Astrocyte (in vitro differentiated cells and primary cell): Measurements from ENCODE around the gene GJB3.
"Not testable (repeated sequence)": the region's sequence is repeated elsewhere in the genome, so short reads cannot be mapped to it uniquely, and the experiment has no call there.

Source experiments
- EZH2 ChIP-seq: IDR thresholded peaks from 2 replicates; pipeline ENCODE4 v1.6.1; 2012; ENCODE audit warnings: mild to moderate bottlenecking, low read length, inconsistent platforms; ENCODE audit not compliant: insufficient read depth
- TF ChIP-seq, protein P1 (sequence below): IDR thresholded peaks from 2 replicates; pipeline ENCODE4 v1.5.1; 2011; ENCODE audit warnings: low read depth, mild to moderate bottlenecking, inconsistent platforms, low read length, moderate library complexity; ENCODE audit not compliant: insufficient read depth

DNA sequence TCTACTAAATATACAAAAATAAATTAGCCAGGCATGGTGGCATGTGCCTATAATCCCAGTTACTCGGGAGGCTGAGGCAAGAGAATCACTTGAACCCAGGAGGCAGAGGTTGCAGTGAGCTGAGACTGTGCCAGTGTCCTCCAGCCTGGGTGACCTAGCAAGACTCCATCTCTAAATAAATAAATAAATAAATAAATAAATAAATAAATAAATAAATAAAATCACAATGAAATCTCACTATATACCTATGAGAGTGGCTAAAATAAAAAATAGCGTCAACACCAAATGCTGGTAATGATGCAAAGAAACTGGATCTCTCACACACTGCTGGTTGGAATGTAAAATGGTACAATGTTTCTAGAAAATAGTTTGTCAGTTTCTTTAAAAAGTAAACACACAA, 37.8 kb downstream of the GJB3 start:
- TF ChIP-seq, protein P1, sequence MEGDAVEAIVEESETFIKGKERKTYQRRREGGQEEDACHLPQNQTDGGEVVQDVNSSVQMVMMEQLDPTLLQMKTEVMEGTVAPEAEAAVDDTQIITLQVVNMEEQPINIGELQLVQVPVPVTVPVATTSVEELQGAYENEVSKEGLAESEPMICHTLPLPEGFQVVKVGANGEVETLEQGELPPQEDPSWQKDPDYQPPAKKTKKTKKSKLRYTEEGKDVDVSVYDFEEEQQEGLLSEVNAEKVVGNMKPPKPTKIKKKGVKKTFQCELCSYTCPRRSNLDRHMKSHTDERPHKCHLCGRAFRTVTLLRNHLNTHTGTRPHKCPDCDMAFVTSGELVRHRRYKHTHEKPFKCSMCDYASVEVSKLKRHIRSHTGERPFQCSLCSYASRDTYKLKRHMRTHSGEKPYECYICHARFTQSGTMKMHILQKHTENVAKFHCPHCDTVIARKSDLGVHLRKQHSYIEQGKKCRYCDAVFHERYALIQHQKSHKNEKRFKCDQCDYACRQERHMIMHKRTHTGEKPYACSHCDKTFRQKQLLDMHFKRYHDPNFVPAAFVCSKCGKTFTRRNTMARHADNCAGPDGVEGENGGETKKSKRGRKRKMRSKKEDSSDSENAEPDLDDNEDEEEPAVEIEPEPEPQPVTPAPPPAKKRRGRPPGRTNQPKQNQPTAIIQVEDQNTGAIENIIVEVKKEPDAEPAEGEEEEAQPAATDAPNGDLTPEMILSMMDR, result not testable (repeated sequence)
- TF ChIP-seq EZH2, result not testable (repeated sequence)
